Pons (tissue), 1 donor: ENCODE measurements around the gene EOMES.

Source experiments
- DNase-seq: peaks from one replicate; pipeline ENCODE4 v3.0.0-alpha.2; 2016; ENCODE audit warnings: low spot score

EOMES gene

DNA sequence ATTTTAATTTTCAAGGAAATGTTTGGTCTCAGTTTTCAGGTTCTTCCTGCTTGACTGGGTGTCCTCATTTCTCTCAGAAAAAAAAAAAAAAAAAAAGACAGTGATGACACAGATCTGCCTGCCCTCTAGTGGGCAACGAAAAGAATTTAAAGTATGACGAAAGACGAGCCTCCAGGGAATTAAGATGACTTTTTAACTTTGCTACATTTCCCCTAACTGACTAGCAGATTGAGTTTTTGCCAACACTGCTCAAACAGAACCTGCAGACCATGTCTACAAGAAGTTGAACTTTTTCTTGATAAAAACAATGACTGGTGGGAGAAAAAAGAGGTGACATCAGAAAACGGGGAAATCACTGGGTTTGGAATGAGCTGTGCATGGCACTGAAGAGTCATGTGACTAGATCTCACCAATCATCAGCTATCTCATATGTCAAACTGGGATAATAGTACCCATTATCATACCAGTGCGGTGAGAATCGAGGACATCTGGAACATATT lies 40.8 kb downstream of the EOMES start:
- peak; percentile 82 for DNase-seq

DNA sequence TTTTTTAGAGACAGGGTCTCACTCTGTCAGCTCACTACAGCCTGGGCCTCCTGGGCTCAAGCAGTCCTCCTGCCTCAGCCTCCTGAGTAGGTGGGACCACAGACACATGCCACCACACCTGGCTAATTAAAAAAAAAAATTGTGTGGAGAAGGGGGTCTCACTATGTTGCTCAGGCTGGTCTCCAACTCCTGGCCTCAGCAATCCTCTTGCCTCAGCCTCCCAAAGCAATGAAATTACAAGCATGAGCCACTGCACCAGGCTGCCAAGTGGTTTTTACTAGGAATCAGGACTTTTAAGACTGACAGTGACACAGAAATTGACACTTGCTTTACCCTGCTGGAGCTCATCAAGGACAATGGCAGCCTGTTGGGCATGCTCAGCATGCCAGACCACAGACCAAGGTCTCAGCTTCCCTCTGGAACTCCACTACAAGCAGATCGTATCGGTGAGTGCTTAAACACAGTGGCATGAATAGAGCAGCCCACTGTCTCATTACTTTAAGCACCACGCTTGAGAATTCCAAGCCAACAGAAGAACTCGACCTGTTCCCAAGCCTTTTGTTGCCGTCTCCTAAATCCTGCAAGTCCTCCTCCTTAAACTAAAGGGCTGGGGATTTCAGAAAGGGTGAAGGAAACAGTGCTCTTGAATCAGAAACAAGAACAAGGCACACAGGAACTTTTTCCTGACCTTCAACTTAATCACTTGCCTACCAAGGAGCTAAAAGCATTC lies 41.4 kb downstream of the EOMES start:
- no peak for DNase-seq

DNA sequence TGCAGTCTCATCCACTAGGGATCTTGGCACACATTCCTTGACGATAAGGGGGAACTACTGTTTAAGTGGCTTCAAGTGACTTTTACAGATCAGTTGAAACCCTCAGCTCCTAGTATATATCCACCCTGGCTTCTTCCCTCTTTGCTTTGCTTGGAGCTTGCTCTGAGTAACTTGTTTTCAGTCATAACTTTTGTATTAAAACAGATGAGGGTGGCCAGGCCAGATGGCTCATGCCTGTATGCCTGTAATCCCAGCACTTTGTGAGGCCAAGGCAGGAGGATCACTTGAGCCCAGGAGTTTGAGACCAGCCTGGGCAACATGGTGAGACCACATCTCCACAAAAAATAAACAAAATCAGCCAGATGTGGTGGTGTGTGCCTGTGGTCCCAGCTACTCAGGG lies 42.4 kb downstream of the EOMES start:
- DNase-seq: no peak

DNA sequence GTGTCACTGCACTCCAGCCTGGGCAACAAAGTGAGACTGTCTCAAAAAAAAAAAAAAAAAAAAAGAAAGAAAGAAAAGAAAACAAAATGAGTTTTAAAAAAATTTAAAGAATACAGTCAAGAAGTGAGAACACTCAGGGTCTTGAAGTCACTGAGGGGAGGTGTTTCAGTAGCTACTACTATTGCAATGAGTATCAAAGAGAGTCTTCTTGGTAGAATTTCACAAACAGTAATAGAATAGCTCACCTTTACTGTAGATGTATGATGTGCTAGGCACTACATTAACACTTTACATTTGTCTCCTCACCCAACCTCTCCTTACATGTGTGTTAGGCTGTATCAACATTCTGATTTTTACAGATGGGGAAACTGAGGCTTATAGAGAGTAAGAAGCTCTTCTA lies 43.9 kb downstream of the EOMES start:
- DNase-seq: no peak

DNA sequence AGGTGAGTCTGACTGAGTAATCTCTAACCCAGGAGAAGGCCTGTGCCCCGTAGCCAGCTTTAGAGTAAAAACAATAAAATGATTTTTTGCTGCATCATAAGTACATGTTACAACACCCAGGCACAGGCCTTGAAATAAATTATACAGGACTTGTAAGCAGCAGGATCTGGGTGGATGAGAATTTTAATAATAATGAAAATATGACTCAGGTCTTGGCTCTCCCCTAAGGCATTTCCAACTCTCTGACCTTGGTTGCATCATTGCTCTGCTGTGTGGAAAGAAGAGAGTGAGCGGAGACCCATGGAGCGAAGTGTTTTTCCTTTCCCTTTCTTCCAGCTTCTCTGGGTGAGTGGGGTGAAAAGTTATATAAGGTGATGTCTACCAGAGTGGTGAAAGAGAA lies 44.6 kb downstream of the EOMES start:
- no peak for DNase-seq

DNA sequence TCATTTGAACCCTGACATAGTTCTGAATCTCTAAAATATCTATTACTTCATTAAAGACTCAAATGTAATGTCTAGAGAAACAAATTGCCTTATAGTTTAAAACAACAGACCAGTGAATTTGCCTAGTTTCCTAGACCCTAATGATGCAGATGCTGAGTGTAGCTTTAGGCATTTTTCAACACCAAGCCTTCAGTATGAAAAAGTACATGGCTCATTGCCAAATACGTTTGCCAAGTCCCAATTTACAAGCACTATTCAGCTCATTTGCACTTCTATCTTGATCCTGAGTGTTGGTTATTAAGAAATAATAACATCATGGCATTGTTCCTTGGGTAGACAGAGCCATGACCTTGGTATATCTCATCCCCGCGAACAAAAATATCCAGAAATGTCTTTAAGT lies 46.8 kb downstream of the EOMES start:
- no peak for DNase-seq

DNA sequence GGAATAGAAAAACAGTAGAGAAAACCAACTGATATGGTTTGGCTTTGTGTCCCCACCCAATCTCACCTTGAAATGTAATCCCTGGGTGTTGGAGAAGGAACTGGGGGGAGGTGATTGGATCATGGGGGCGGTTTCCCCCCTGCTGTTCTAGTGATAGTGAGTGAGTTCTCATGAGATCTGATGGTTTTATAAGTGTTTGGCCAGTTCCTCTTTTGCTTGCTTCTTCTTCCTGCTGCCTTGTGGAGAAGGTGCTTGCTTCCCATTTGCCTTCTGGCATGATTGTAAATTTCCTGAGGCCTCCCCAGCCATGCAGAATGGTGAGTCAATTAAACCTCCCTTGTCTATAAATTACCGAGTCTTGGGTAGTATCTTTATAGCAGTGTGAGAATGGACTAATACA lies 48.4 kb downstream of the EOMES start:
- no peak for DNase-seq

DNA sequence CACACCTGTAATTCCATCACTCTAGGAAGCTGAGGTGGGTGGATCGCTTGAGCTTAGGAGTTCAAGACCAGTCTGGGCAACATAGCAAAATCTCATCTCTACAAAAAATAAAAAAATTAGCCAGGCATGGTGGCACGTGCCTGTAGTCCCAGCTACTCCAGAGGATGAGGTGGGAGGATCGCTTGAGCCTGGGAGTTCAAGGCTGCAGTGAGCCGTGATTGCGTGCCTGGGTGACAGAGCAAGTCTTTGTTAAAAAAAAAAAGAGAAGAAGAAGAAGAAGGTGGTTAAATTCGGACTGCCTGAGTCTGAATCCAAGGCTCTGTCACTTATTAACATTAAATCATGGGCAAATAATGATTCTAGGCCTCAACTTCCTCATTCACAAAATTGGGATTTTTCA lies 51.0 kb downstream of the EOMES start:
- no peak for DNase-seq

DNA sequence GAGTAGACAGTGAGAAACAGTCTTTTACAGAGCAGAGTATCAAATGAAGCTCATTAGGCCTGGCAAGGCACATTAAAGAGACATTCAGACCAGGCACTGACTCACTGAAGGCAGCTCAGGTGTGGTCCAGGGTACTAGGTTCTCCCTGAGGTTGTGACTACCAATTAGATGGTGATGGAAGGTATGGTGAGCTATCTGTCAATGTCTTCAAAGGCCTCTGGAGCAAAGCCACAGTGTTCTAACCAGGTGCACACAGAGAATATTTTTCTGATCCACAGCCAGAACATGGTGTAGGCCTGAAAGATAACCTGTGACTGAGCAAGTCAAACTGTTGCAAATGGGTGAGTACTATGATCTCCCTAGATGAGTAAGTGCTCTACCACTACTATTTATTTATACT lies 51.5 kb downstream of the EOMES start:
- no peak for DNase-seq

DNA sequence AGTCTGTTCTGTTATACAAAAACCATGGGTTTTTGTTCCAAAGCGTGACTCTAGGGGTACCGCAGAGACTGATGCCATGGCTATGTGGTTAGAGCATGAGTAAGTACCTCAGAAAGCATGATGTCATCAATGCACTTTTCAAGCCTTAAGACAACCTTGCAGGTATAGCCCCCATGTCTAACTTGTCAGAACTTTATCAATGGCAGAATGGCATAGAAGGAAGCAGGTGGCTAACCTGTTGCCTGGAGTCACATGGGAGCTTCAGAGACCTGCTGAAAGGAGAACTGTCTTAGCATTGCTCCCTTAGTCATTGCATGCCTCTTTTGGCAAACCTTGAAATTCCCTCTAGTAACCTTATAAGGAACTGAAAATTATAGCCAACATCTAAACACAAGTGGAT lies 52.5 kb downstream of the EOMES start:
- DNase-seq: no peak

DNA sequence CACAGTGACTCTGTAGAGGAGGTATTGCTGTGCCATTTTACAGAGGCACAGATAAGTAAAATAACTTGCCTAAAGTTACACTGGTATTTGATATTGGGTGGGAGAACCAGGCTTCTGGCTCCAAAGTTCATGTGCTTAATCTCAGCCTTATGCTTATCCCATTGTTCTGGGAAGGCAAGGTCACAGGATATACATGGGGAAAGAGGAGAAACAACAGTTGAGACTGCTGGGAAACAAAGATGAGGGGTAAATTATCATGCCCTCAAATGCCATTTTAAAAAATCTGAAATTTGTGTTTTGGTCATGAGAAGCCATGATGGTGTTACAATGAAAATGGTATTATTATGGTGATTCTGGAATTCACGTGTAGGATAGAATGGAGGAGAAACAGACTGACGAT lies 54.4 kb downstream of the EOMES start:
- no peak for DNase-seq

DNA sequence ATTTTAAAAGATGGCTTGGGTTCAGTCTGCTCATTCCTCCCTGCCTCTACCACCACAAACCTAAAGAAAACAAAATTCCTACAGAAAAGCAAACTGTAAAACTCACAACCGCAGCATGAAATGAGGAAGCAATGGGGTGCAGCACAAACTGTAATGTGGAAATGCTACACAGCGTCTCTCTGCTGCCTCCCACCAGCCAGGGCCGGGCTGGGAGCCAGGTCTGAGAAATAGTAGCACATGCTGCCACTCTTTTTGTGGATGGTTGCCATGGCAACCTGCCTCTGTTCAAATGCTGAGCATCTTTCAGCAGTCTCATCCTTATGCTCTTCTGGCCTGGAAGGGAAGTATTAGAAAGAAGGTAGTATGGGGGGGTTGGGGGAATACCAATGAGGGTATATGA lies 55.4 kb downstream of the EOMES start:
- peak; percentile 76 for DNase-seq

DNA sequence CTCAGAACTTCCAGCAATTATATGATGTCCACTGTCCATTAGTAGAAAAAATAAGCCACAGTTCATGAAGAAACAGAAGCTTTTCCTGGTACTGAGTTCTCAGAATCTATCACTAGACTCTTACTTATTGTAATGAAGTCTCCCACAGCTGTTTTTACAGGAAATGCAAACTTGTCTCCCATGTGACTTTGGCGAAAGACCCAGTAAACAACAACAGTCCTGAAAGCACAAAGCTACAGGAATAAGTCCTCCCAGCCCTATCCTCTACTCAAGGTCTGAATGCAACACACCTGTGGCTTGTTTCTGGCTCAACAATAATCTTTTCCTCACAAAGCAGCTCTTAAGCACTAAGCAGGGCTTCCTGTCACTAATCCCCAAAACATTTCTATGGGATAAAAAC lies 55.9 kb downstream of the EOMES start:
- no peak for DNase-seq
